ENCODE results near the gene CREM. TPM values are rescaled to one million over a fixed set of nuclear protein-coding genes. Genes with fewer than 3 reads are reported as not detected.

The CREM gene
- total RNA-seq, 1 experiment from 2014 or later, result 38.8 TPM

DNA sequence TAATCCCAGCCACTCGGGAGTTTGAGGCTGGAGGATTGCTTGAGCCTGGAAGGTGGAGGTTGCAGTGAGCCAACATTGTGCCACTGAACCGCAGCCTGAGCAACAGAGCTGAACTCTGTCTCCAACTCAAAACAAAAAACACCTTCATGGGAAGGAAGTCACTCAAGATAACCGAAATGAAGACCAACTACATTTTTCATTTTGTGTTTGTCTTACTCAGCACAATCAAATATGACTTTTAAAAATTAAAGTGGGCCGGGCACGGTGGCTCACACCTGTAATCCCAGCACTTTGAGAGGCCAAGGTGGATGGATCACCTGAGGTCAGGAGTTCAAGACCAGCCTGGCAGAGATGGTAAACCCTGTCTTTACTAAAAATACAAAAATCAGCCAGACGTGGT, 40.0 kb downstream of the CREM start:
- H3K27ac ChIP-seq (ENCODE audit: low read length), result no peak overlapping the region
- H2AFZ ChIP-seq (ENCODE audit: low read length), result no peak overlapping the region
- no peaks in the 10 kb centered on the region for H3K36me3 ChIP-seq (ENCODE audit: insufficient read depth, low read length)
- H3K9me2 ChIP-seq (replicated peaks; ENCODE audit: insufficient read depth, low read length), result no peaks in the 10 kb centered on the region
- no peak overlapping the region for H3K4me3 ChIP-seq (ENCODE audit: low read length)
- no peak overlapping the region for H3K4me2 ChIP-seq (ENCODE audit: low read depth, low read length, poor library complexity, severe bottlenecking)
- no peak overlapping the region for H3K9ac ChIP-seq (ENCODE audit: low read length)
- H3K9me3 ChIP-seq (ENCODE audit: low read length), result no peaks in the 10 kb centered on the region
- DNase-seq, result no peak
- no peaks in the 10 kb centered on the region for H3K27me3 ChIP-seq (ENCODE audit: low read length)
- H3K4me1 ChIP-seq (ENCODE audit: low read length), result no peaks in the 10 kb centered on the region
- H3K79me2 ChIP-seq (ENCODE audit: low read length), result no peaks in the 10 kb centered on the region
- H4K20me1 ChIP-seq (ENCODE audit: insufficient read depth, low read depth, low read length), result 0 out of 2 replicates have a peak, but pooled peaks cover 3% of the 10 kb centered on the region

GRCh38 chr10:35167342-35167741, 40.7 kb downstream of the CREM start:
- Histone ChIP-seq H3K27ac (ENCODE audit: low read length) (no peak overlapping the region), H3K4me3 (ENCODE audit: low read length) (no peak overlapping the region), H3K9me3 (ENCODE audit: low read length) (no peaks in the 10 kb centered on the region), H3K9ac (ENCODE audit: low read length) (no peak overlapping the region), H3K36me3 (ENCODE audit: insufficient read depth, low read length) (no peaks in the 10 kb centered on the region), H3K9me2 (replicated peaks; ENCODE audit: insufficient read depth, low read length) (no peaks in the 10 kb centered on the region), H3K27me3 (ENCODE audit: low read length) (no peaks in the 10 kb centered on the region), H2AFZ (ENCODE audit: low read length) (no peak overlapping the region), H3K4me1 (ENCODE audit: low read length) (no peaks in the 10 kb centered on the region), H3K79me2 (ENCODE audit: low read length) (no peaks in the 10 kb centered on the region), H4K20me1 (ENCODE audit: insufficient read depth, low read depth, low read length) (no peaks in the 10 kb centered on the region), H3K4me2 (ENCODE audit: low read depth, low read length, poor library complexity, severe bottlenecking) (no peak overlapping the region)
- no peak for DNase-seq

DNA sequence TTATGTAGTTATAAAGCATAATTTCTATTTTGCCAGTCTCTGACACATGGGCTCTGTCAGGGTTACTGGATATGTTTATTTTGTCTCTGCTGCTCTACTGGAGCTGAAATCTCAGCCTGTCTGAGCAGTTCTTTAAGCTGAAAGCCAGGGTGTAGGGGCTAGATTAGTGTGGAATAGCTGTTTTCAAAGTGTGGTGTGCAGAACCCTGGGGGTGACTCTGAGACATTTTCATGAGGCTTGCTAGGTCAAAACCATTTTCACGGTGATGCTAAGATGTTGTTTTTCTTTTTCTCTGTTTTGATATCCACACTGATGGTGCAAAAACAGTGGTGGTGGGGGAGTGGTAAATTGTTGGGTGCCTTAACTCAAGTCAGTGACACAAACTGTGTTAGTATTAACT, 45.5 kb downstream of the CREM start:
- no peaks in the 10 kb centered on the region for H3K27me3 ChIP-seq (ENCODE audit: low read length)
- H3K36me3 ChIP-seq (ENCODE audit: insufficient read depth, low read length), result no peaks in the 10 kb centered on the region
- H3K9ac ChIP-seq (ENCODE audit: low read length), result no peak overlapping the region

GRCh38 chr10:35172574-35172973, 45.9 kb downstream of the CREM start:
- no peaks in the 10 kb centered on the region for H3K9me3 ChIP-seq (ENCODE audit: low read length)
- no peaks in the 10 kb centered on the region for H3K36me3 ChIP-seq (ENCODE audit: insufficient read depth, low read length)
- no peaks in the 10 kb centered on the region for H3K9me2 ChIP-seq (replicated peaks; ENCODE audit: insufficient read depth, low read length)
- no peak overlapping the region for H3K9ac ChIP-seq (ENCODE audit: low read length)
- no peaks in the 10 kb centered on the region for H3K27me3 ChIP-seq (ENCODE audit: low read length)
- no peaks in the 10 kb centered on the region for H4K20me1 ChIP-seq (ENCODE audit: insufficient read depth, low read depth, low read length)
- no peak overlapping the region for H3K4me3 ChIP-seq (ENCODE audit: low read length)
- no peaks in the 10 kb centered on the region for H3K79me2 ChIP-seq (ENCODE audit: low read length)
- no peak overlapping the region for H2AFZ ChIP-seq (ENCODE audit: low read length)
- H3K27ac ChIP-seq (ENCODE audit: low read length), result no peak overlapping the region
- no peak overlapping the region for H3K4me2 ChIP-seq (ENCODE audit: low read depth, low read length, poor library complexity, severe bottlenecking)
- DNase-seq, result no peak
- no peaks in the 10 kb centered on the region for H3K4me1 ChIP-seq (ENCODE audit: low read length)

More for the DNA sequence above, 45.5 kb downstream of the CREM start:
- no peak overlapping the region for H3K4me2 ChIP-seq (ENCODE audit: low read depth, low read length, poor library complexity, severe bottlenecking)
- no peak for DNase-seq
- no peak overlapping the region for H3K27ac ChIP-seq (ENCODE audit: low read length)
- H3K9me3 ChIP-seq (ENCODE audit: low read length), result no peaks in the 10 kb centered on the region
- no peaks in the 10 kb centered on the region for H3K9me2 ChIP-seq (replicated peaks; ENCODE audit: insufficient read depth, low read length)
- H3K4me1 ChIP-seq (ENCODE audit: low read length), result no peaks in the 10 kb centered on the region
- no peaks in the 10 kb centered on the region for H4K20me1 ChIP-seq (ENCODE audit: insufficient read depth, low read depth, low read length)
- no peaks in the 10 kb centered on the region for H3K79me2 ChIP-seq (ENCODE audit: low read length)
- H2AFZ ChIP-seq (ENCODE audit: low read length), result no peak overlapping the region
- no peak overlapping the region for H3K4me3 ChIP-seq (ENCODE audit: low read length)

GRCh38 chr10:35178331-35178730, 51.7 kb downstream of the CREM start:
- Histone ChIP-seq H2AFZ (ENCODE audit: low read length) (no peak overlapping the region), H3K36me3 (ENCODE audit: insufficient read depth, low read length) (no peaks in the 10 kb centered on the region)

DNA sequence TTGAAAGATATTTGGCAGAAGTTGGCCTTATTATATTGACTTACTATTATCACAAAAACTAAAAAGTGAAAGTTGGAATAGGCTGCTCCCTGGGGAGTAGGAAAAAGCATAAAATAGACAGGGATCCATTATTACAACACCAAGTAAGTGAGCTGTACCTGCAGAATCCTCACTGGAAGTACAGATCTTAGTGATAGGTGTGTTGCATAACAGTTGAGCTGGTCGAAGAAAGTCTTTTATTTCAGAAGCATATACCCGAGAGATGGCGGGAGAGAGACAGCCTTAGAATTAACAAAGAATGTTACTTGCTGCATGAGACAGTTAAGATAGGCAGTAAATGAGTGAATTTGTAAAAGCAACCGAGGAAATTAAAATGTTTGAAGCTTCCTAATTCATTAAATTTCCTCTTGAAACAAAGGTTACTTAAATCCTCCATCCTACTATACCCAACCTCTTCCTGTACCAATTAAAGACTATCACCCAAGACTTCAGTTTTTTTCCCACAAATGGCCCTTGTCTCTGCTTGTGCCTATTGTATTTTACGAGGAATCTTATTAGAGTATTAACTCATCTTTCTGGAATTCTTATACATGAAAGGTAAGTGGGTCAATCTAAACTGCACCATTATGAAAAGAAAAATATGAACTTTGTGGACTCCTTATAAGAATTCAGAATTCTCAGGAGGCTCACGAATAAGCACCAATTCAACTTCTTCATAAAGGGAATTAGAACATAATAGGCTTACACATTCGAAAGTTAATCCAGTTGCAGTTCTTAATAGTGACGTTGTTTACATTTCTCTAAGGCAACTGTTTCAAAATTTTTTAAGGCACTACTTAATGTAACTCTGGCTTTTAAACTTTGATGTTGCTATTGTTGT, 56.2 kb downstream of the CREM start:
- no peaks in the 10 kb centered on the region for H3K27me3 ChIP-seq (ENCODE audit: low read length)
- H4K20me1 ChIP-seq (ENCODE audit: insufficient read depth, low read depth, low read length), result no peaks in the 10 kb centered on the region
- peaks cover 4% of the 10 kb centered on the region; the same call in 1 of the 2 replicates for H3K4me1 ChIP-seq (ENCODE audit: low read length)
- H3K79me2 ChIP-seq (ENCODE audit: low read length), result no peaks in the 10 kb centered on the region
- H3K36me3 ChIP-seq (ENCODE audit: insufficient read depth, low read length), result no peaks in the 10 kb centered on the region
- no peak for DNase-seq
- no peak overlapping the region for H2AFZ ChIP-seq (ENCODE audit: low read length)
- no peaks in the 10 kb centered on the region for H3K9me3 ChIP-seq (ENCODE audit: low read length)
- H3K4me2 ChIP-seq (ENCODE audit: low read depth, low read length, poor library complexity, severe bottlenecking), result no peak overlapping the region
- no peaks in the 10 kb centered on the region for H3K9me2 ChIP-seq (replicated peaks; ENCODE audit: insufficient read depth, low read length)
- no peak overlapping the region for H3K4me3 ChIP-seq (ENCODE audit: low read length)
- H3K27ac ChIP-seq (ENCODE audit: low read length), result no peak overlapping the region
- no peak overlapping the region for H3K9ac ChIP-seq (ENCODE audit: low read length)

More at GRCh38 chr10:35178331-35178730, 51.7 kb downstream of the CREM start:
- Histone ChIP-seq H3K9ac (ENCODE audit: low read length) (no peak overlapping the region), H3K4me2 (ENCODE audit: low read depth, low read length, poor library complexity, severe bottlenecking) (no peak overlapping the region), H3K79me2 (ENCODE audit: low read length) (no peaks in the 10 kb centered on the region), H3K27me3 (ENCODE audit: low read length) (no peaks in the 10 kb centered on the region), H4K20me1 (ENCODE audit: insufficient read depth, low read depth, low read length) (no peaks in the 10 kb centered on the region), H3K9me2 (replicated peaks; ENCODE audit: insufficient read depth, low read length) (no peaks in the 10 kb centered on the region), H3K27ac (ENCODE audit: low read length) (no peak overlapping the region), H3K9me3 (ENCODE audit: low read length) (no peaks in the 10 kb centered on the region), H3K4me1 (ENCODE audit: low read length) (no peaks in the 10 kb centered on the region), H3K4me3 (ENCODE audit: low read length) (no peak overlapping the region)
- DNase-seq, result no peak

DNA sequence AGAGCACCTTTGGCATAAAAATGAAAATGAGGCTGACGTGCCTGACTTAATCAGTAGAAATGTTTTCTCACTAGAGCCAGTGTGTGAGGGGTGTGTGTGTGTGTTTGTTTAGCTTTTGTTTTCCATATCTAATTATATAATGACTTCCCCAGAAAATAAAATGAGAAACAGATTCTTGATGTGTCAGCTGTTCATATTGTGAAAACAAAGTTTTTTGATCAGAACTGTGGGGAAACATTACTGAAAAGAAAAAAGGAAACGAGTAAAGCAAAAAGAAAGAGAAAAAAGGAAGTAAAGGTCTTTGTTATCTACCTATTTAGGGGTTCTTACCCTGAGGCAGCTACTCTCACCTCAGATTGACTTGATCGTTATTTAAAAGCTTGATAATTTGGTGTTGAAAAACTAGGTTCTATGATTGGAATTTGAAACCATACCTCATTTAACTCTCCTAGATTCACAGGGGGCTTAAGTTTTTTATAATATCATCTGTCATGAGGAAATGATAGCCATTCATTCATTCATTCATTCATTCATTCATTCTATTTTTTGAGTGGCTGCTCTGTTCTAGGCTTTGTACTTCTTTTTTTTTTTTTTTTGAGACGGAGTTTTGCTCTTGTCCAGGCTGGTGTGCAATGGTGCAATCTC, 58.0 kb downstream of the CREM start:
- Histone ChIP-seq H3K4me1 (ENCODE audit: low read length) (peaks cover 4% of the 10 kb centered on the region; the same call in 1 of the 2 replicates), H3K36me3 (ENCODE audit: insufficient read depth, low read length) (no peaks in the 10 kb centered on the region), H3K4me3 (ENCODE audit: low read length) (no peak overlapping the region), H3K27ac (ENCODE audit: low read length) (no peak overlapping the region), H3K9ac (ENCODE audit: low read length) (no peak overlapping the region), H3K9me2 (replicated peaks; ENCODE audit: insufficient read depth, low read length) (no peaks in the 10 kb centered on the region), H4K20me1 (ENCODE audit: insufficient read depth, low read depth, low read length) (no peaks in the 10 kb centered on the region), H3K79me2 (ENCODE audit: low read length) (no peaks in the 10 kb centered on the region), H3K27me3 (ENCODE audit: low read length) (no peaks in the 10 kb centered on the region), H2AFZ (ENCODE audit: low read length) (no peak overlapping the region), H3K4me2 (ENCODE audit: low read depth, low read length, poor library complexity, severe bottlenecking) (no peak overlapping the region), H3K9me3 (ENCODE audit: low read length) (no peaks in the 10 kb centered on the region)
- no peak for DNase-seq

DNA sequence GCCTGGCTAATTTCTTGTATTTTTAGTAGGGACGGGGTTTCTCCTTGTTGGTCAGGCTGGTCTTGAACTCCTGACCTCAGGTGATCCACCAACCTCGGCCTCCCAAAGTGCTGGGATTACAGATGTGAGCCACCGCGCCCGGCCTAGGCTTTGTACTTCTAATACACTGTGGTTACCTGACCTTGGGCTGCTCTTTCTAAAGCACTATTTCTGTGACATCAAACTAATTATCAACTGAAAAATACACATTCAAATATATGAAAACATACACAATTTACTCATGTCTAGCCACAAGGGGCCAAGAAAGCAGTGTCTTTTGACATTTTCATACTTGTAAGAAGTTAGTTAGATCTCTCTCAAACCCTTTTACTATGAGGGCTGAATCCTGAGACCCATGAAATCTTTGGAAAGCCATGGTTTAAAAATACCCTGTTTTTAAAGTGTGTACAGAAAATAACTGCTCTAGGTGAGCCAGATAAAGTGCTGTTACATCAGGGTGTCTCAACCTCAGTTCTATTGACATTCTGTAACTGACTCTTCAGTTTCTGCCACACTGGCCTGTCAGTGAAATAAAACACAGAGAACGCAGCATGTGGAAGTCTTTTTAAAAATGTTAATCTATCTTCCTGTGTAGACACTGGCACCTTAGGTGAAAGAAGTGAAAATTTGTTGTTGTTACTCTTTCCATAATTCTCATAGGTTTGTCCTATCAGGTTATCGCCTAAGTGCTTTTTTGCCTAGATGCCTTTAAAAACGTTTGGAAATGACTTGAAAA, 58.8 kb downstream of the CREM start:
- Histone ChIP-seq H3K4me3 (ENCODE audit: low read length) (no peak overlapping the region), H4K20me1 (ENCODE audit: insufficient read depth, low read depth, low read length) (no peaks in the 10 kb centered on the region), H3K4me1 (ENCODE audit: low read length) (peaks cover 4% of the 10 kb centered on the region; the same call in 1 of the 2 replicates), H3K36me3 (ENCODE audit: insufficient read depth, low read length) (no peaks in the 10 kb centered on the region), H3K79me2 (ENCODE audit: low read length) (no peaks in the 10 kb centered on the region), H3K9me3 (ENCODE audit: low read length) (no peaks in the 10 kb centered on the region), H2AFZ (ENCODE audit: low read length) (no peak overlapping the region), H3K27me3 (ENCODE audit: low read length) (no peaks in the 10 kb centered on the region), H3K9me2 (replicated peaks; ENCODE audit: insufficient read depth, low read length) (no peaks in the 10 kb centered on the region), H3K4me2 (ENCODE audit: low read depth, low read length, poor library complexity, severe bottlenecking) (no peak overlapping the region), H3K27ac (ENCODE audit: low read length) (no peak overlapping the region), H3K9ac (ENCODE audit: low read length) (no peak overlapping the region)
- DNase-seq, result no peak

Measured in Karpas-422 (cell line).